Stimulated activated CD8-positive, alpha-beta memory T cell treated with anti-CD3 and anti-CD28 coated beads, Interleukin-2, amount 100 ng/mL, for 48 hours (primary cell): ENCODE data around the gene LNX2.

Source experiments
- DNase-seq, 2 donors: peaks; one replicate each; pipeline ENCODE4 v3.0.0-alpha.2; 2020; ENCODE audit warnings: low read depth in 2 of 2

LNX2 gene

GRCh38 chr13:27504868-27505194 lies 115.5 kb downstream of the LNX2 start:
- DNase-seq = no peak

- no peak for DNase-seq
Observed at GRCh38 chr13:27504128-27504867, 116.0 kb downstream of the LNX2 start.

- DNase-seq = no peak
Observed at GRCh38 chr13:27500806-27501534, 119.4 kb downstream of the LNX2 start.

GRCh38 chr13:27497563-27498230 lies 122.6 kb downstream of the LNX2 start:
- no peak for DNase-seq

- DNase-seq = no peak
Observed at GRCh38 chr13:27496536-27497273, 123.6 kb downstream of the LNX2 start.

- no peak for DNase-seq
Observed at GRCh38 chr13:27496006-27496405, 124.3 kb downstream of the LNX2 start.
